HCT116 (cell line): Measurements from ENCODE around the gene ERRFI1.

Source experiments
- CTCF ChIP-seq, 3 experiments: fragments of 200-600 bp in 1 of 3; sonication (generic) in 1 of 3; IDR thresholded peaks in 2 of 3; conservative IDR thresholded peaks in 1 of 3; 2 replicates each; pipeline ENCODE4 v1.5.1; 2012 to 2017; ENCODE audit warnings: low read depth in 2 of 3, low read length in 2 of 3, antibody characterized with exemption in 1 of 3, borderline replicate concordance in 1 of 3, control low read depth in 1 of 3, mild to moderate bottlenecking in 1 of 3, mixed read lengths in 1 of 3, mixed run types in 1 of 3, moderate library complexity in 1 of 3; ENCODE audit not compliant: insufficient read depth in 1 of 3
- EGR1 ChIP-seq: IDR thresholded peaks from 2 replicates; pipeline ENCODE4 v1.6.1; 2012; ENCODE audit warnings: low read depth
- MAX ChIP-seq: IDR thresholded peaks from 2 replicates; pipeline ENCODE4 v1.6.1; 2012
- POLR2A ChIP-seq: IDR thresholded peaks from 2 replicates; pipeline ENCODE4 v1.7.0; 2011; ENCODE audit warnings: borderline replicate concordance; ENCODE audit not compliant: insufficient read depth, insufficient read length; ENCODE audit errors: extremely low read depth
- REST ChIP-seq: IDR thresholded peaks from 2 replicates; pipeline ENCODE4 v1.6.1; 2012; ENCODE audit warnings: low read depth
- SIN3A ChIP-seq: IDR thresholded peaks from 2 replicates; pipeline ENCODE4 v1.6.1; 2012; ENCODE audit warnings: low read depth
- YY1 ChIP-seq: IDR thresholded peaks from 2 replicates; pipeline ENCODE4 v1.6.1; 2011; ENCODE audit warnings: low read length, low read depth, moderate library complexity, mild to moderate bottlenecking; ENCODE audit not compliant: insufficient replicate concordance; ENCODE audit errors: extremely low read depth

GRCh38 chr1:8028571-8028910 is 2.4 kb upstream of the ERRFI1 start:
- TF ChIP-seq CTCF (IDR thresholded peaks at IDR 0.05 in 2 of 3, conservative IDR thresholded peaks at IDR 0.05 in 1 of 3; ENCODE audit: borderline replicate concordance in 1 of 3, insufficient read depth in 1 of 3, low read depth in 2 of 3, low read length in 2 of 3) (no peak), YY1 (no peak), POLR2A (no peak), EGR1 (no peak), SIN3A (no peak), MAX (no peak), REST (no peak)
